Activated CD8-positive, alpha-beta T cell treated with anti-CD3 and anti-CD28 coated beads for 36 hours (primary cell): Measurements from ENCODE around the gene PYCARD. TPM values are rescaled to one million over a fixed set of nuclear protein-coding genes. Genes with fewer than 3 reads are reported as not detected.

Experiments used
- ATAC-seq: fragments of 200-7000 bp; cut with Tn5 transposase; one replicate; pipeline ENCODE4 v1.10.0; 2021; ENCODE audit warnings: mild to moderate bottlenecking, moderate library complexity
- CTCF ChIA-PET: fragments of 350-600 bp; sonication (Branson Sonifier 250); formaldehyde crosslinking; loops from one replicate; lab custom pipeline; 2021; ENCODE audit warnings: antibody characterized with exemption; lab: Charles Lee
- POLR2A ChIA-PET: fragments of 350-600 bp; sonication (Branson Sonifier 250); formaldehyde crosslinking; loops from one replicate; lab custom pipeline; 2021; ENCODE audit warnings: antibody characterized with exemption; lab: Charles Lee
- DNase-seq: peaks from one replicate; pipeline ENCODE4 v3.0.0-alpha.2; 2020
- H3K27ac Mint-ChIP-seq: one replicate; pipeline ENCODE4 v1.8.0; 2021; ENCODE audit warnings: mild to moderate bottlenecking, mixed read lengths
- H3K27me3 Mint-ChIP-seq: one replicate; pipeline ENCODE4 v1.8.0; 2021; ENCODE audit warnings: mixed read lengths
- H3K36me3 Mint-ChIP-seq: one replicate; pipeline ENCODE4 v1.8.0; 2021; ENCODE audit warnings: low read depth, mixed read lengths
- H3K4me1 Mint-ChIP-seq: one replicate; pipeline ENCODE4 v1.8.0; 2021; ENCODE audit warnings: low read depth, mixed read lengths
- H3K4me3 Mint-ChIP-seq: one replicate; pipeline ENCODE4 v1.8.0; 2021; ENCODE audit warnings: mild to moderate bottlenecking, moderate library complexity, mixed read lengths
- H3K9me3 Mint-ChIP-seq: one replicate; pipeline ENCODE4 v1.8.0; 2021; ENCODE audit warnings: mixed read lengths
- CTCF ChIP-seq: fragments of 200-600 bp; IDR thresholded peaks from one replicate; pipeline ENCODE4 v1.8.0; 2022; ENCODE audit warnings: antibody characterized with exemption, mild to moderate bottlenecking
- intact Hi-C: fragments of 100-400 bp; cut with micrococcal nuclease; formaldehyde crosslinking; loops from one replicate; pipeline ENCODE4 v1.10.0; 2022
- total RNA-seq, 2 experiments: library from RNA; stranded (reverse); gene quantifications; one replicate each; pipeline ENCODE4 v1.2.3, GENCODE V29; 2021

PYCARD gene
- total RNA-seq, 2 experiments from 2014 or later = 5.9 to 6.1 TPM

DNA sequence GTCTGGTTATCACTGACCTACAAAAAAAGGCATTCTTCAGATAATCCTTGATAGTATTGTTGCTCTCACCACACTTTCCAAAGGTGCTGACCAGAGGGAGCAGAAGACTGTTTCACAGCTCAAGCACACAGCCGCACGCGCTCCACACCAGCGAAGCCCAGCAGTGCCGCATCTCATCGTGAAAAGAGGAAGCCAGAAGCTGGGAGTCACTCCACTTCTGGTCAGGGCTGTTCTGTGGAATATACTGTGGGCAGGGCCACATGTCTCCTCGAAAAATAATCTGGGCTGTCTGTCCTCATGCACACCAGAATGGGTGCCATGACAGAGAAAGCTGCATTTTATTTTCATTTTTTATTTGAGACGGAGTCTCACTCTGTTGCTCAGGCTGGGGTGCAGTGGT lies 45.4 kb downstream of the PYCARD start:
- no peak for TF ChIP-seq CTCF
- POLR2A ChIA-PET = interaction anchor here (0.7 to 5.3 kb wide), 4 partner anchors 15 to 83 kb away, joined by 3 to 49 read pairs (median 6); partner anchors contain the start of genes FUS, ZNF646 and ZNF668
- H3K4me3 Mint-ChIP-seq = peak overlapping the region; percentile 40
- intact Hi-C loops = no loop called here
- peaks cover 9% of the 10 kb centered on the region for H3K4me1 Mint-ChIP-seq
- DNase-seq (no peak), ATAC-seq (no peak)
- H3K36me3 Mint-ChIP-seq = no peaks in the 10 kb centered on the region
- CTCF ChIA-PET = interaction anchor here (0.7 to 2.9 kb wide), 8 partner anchors 11 to 286 kb away, joined by 3 to 19 read pairs (median 3); partner anchors contain the start of gene PRSS8
- peaks cover 2% of the 10 kb centered on the region for H3K27me3 Mint-ChIP-seq
- no peaks in the 10 kb centered on the region for H3K9me3 Mint-ChIP-seq
- no peak overlapping the region for H3K27ac Mint-ChIP-seq

Other genes starting within 250 kb of the PYCARD start
- gene SETD1A, start 245.0 kb downstream of the PYCARD start, total RNA-seq = 10 to 100 TPM; 18.0 to 19.2 TPM
- gene HSD3B7, start 217.6 kb downstream of the PYCARD start, total RNA-seq = 1 to 10 TPM in 1 of 2 experiments, under 1 TPM in 1; 0.45 to 1.3 TPM
- 1 to 10 TPM; 1.1 to 1.8 TPM for gene STX1B, start 192.1 kb downstream of the PYCARD start, total RNA-seq
- 10 to 100 TPM; 25.2 to 27.7 TPM for gene STX4, start 169.2 kb downstream of the PYCARD start, total RNA-seq
- gene ZNF668, start 128.5 kb downstream of the PYCARD start, total RNA-seq = 10 to 100 TPM; 16.2 to 18.8 TPM
- gene ZNF646, start 128.3 kb downstream of the PYCARD start, total RNA-seq = 10 to 100 TPM; 22.0 to 24.4 TPM
- gene PRSS53, start 113.8 kb downstream of the PYCARD start, total RNA-seq = 1 to 10 TPM; 5.5 to 8.6 TPM
- gene VKORC1, start 108.0 kb downstream of the PYCARD start, total RNA-seq = 10 to 100 TPM; 68.5 to 71.5 TPM
- gene BCKDK, start 94.4 kb downstream of the PYCARD start, total RNA-seq = 10 to 100 TPM; 55.1 to 58.7 TPM
- 10 to 100 TPM; 55.6 to 58.7 TPM for gene KAT8, start 85.1 kb downstream of the PYCARD start, total RNA-seq
- not detected for gene PRSS8, start 67.0 kb downstream of the PYCARD start, total RNA-seq
- under 1 TPM; 0.18 to 0.72 TPM for gene PRSS36, start 52.7 kb downstream of the PYCARD start, total RNA-seq
- 100 to 1,000 TPM; 486 to 533 TPM for gene FUS, start 22.6 kb downstream of the PYCARD start, total RNA-seq
- gene TRIM72, start 11.4 kb upstream of the PYCARD start, total RNA-seq = not detected
- not detected for gene PYDC1, start 14.4 kb upstream of the PYCARD start, total RNA-seq
- under 1 TPM; 0.88 to 0.96 TPM for gene ITGAM, start 57.2 kb upstream of the PYCARD start, total RNA-seq
- gene ITGAX, start 152.4 kb upstream of the PYCARD start, total RNA-seq = 1 to 10 TPM; 4.4 to 5.4 TPM
- gene ITGAD, start 190.6 kb upstream of the PYCARD start, total RNA-seq = not detected
- gene COX6A2, start 225.6 kb upstream of the PYCARD start, total RNA-seq = not detected
- gene ZNF843, start 240.0 kb upstream of the PYCARD start, total RNA-seq = not detected